ENCODE results near the gene DIO3. TPM values are rescaled to one million over a fixed set of nuclear protein-coding genes. Genes with fewer than 3 reads are reported as not detected.

DIO3 gene
- total and polyA plus RNA-seq, 2 experiments from 2014 or later, result 0.18 TPM; not detected in 1

GRCh38 chr14:101557811-101558738 is 3.2 kb upstream of the DIO3 start:
- H3K27ac ChIP-seq, result no peak overlapping the region
- TF ChIP-seq CTCF (IDR thresholded peaks at IDR 0.05; ENCODE audit: low read depth, low read length), result peak; percentile 26
- peaks cover 89% of the 10 kb centered on the region for H3K27me3 ChIP-seq
- H3K9me3 ChIP-seq (ENCODE audit: low read depth), result no peaks in the 10 kb centered on the region
- DNase-seq (ENCODE audit: low read depth in 1 of 2, low spot score in 1 of 2), result peak in 1 of 2 donors; percentile 20
- H3K36me3 ChIP-seq, result no peaks in the 10 kb centered on the region
- H3K4me1 ChIP-seq (ENCODE audit: low read depth), result no peaks in the 10 kb centered on the region
- no peak overlapping the region for H3K4me3 ChIP-seq

DNA sequence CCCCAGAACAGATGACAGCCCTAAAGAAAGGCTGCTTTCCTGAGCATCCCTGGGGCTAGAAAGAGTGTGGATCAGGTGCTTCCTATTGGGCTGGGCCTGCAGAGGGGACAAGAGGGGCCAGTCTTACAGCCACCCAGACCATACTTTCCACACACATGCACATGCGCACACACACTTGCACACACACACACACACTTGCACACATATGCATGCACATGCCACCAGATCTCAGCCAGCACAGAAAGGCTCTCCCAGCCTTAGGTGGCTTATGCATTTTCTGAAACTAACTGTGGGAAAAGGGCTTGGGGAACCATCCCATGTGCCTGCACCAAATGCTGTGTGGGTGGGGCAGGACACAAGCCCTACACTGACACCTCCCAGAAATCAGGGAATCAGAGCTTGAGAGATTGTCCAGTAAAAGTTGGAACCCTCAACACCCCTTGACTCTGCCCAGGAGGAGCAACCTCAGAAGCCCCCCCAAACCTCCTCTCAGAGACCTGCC is 2.5 kb upstream of the DIO3 start:
- peaks cover 94% of the 10 kb centered on the region for H3K27me3 ChIP-seq
- no peak overlapping the region for H3K4me3 ChIP-seq
- no peaks in the 10 kb centered on the region for H3K4me1 ChIP-seq (ENCODE audit: low read depth)
- no peak for DNase-seq (ENCODE audit: low read depth in 1 of 2, low spot score in 1 of 2)
- H3K27ac ChIP-seq, result no peak overlapping the region
- no peaks in the 10 kb centered on the region for H3K36me3 ChIP-seq
- no peak for TF ChIP-seq CTCF (IDR thresholded peaks at IDR 0.05; ENCODE audit: low read depth, low read length)
- no peaks in the 10 kb centered on the region for H3K9me3 ChIP-seq (ENCODE audit: low read depth)

DNA sequence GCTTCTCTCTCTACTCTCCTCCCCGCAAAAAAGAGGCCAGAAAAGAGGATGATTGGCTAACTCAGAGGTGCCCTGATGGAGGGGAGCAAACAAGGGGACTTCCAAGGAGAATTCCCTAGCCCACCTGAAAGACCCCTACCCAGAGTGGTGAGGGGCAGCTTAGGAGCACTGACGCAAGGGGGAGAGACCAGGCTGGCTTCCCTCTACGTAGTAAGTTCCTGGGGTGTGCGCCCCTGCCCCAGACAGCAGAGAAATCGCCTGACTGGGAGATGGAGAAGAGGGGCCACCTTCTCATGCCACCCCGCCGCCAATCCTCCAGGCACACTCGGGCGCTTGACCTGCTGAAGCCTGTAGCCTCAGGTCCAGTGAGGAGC is 2.1 kb upstream of the DIO3 start:
- TF ChIP-seq CTCF (IDR thresholded peaks at IDR 0.05; ENCODE audit: low read depth, low read length), result no peak
- no peak overlapping the region for H3K4me3 ChIP-seq
- no peaks in the 10 kb centered on the region for H3K36me3 ChIP-seq
- no peak overlapping the region for H3K27ac ChIP-seq
- no peaks in the 10 kb centered on the region for H3K4me1 ChIP-seq (ENCODE audit: low read depth)
- no peak for DNase-seq (ENCODE audit: low read depth in 1 of 2, low spot score in 1 of 2)
- no peaks in the 10 kb centered on the region for H3K9me3 ChIP-seq (ENCODE audit: low read depth)
- H3K27me3 ChIP-seq, result peaks cover 94% of the 10 kb centered on the region

DNA sequence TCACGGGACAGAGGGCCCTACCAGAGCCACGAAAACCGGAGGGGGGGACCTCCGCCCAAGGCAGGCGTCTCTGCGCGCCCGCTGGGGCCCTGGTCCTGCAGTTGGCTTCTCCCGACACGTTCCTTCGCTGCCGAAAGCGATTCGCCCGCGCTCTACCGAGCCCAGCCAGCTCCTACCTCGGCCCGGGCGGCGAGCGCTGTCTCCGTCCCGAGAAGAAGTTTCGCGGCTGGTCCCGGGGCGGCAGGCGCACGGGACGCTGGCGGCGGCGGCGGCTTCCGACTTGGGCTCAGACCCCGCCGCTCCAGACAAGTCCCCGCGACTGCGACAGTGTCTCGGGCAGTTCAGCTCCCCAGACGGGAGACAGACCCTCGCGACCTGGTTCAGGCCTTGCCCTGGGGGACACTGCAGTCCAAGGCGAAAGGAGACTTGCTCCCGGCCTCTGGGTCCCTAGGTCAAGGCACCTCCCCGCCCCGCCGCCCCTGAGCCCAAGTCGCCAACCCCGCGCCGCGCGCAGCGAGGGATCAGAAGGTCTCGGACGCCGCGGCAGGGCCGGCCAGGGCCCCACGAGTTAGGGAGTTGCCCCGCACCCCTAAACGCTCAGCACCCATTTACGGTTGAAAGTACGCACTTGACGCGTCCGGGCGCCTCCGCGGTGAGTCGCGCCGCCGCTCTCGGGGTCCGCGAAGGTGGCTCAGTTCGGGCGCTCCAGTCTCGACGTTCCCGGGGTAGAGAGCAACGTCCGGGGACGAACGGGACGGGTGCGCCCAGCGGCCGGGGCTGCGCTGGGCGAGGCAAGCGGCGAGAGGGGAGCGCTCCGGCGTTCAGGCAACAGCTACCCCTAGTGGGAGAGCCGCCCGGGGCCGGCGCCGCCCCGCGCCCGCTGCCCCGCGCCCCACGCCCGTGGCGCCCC is 1.4 kb upstream of the DIO3 start:
- H3K27me3 ChIP-seq, result peaks cover 94% of the 10 kb centered on the region
- H3K9me3 ChIP-seq (ENCODE audit: low read depth), result no peaks in the 10 kb centered on the region

More for the DNA sequence above, 1.4 kb upstream of the DIO3 start:
- Histone ChIP-seq H3K4me1 (ENCODE audit: low read depth) (no peaks in the 10 kb centered on the region), H3K4me3 (peak overlapping the region; percentile 6), H3K36me3 (no peaks in the 10 kb centered on the region), H3K27ac (no peak overlapping the region)
- peak; percentile 48 to 59 for DNase-seq (ENCODE audit: low read depth in 1 of 2, low spot score in 1 of 2)
- TF ChIP-seq CTCF (IDR thresholded peaks at IDR 0.05; ENCODE audit: low read depth, low read length), result peak; percentile 32

All from cardiac muscle cell (in vitro differentiated cells and primary cell).